Measurements from ENCODE around the gene TRIM69.

DNA sequence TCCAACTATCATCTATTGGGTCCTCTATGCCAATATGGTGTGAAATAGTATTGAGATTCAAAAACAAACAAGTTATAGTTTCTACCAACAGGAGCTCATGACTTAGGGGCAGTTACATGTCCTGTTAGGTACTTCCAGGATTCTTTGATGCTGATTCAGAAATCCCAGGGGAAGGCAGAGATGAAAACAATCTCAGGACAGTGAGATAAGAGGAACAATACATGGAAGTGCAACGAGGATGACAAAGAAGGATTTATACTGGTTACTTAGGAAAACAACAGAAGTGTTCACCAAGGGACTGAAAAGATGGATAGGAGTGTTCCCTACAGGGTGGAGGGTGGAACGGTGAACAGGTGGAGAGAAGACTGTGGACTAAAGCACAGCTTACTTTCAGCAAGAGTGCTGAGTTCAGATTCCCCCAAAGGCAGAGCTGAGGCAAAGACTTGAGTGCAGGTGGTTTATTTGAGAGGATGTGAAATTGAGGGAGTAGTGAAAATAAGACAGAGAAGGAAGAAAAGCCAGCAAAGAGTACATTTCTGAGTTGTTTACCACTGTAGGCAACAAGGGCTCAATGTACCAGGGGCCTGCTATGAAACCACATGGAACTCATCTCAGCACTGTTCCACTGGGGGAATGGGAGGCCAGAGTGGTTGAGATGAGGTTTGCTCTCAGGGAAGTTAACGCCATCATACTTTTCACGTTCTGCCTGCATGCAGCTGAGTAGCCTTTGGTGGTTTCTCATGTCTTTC is 68.1 kb downstream of the TRIM69 start:
- TF ChIP-seq, protein P1, sequence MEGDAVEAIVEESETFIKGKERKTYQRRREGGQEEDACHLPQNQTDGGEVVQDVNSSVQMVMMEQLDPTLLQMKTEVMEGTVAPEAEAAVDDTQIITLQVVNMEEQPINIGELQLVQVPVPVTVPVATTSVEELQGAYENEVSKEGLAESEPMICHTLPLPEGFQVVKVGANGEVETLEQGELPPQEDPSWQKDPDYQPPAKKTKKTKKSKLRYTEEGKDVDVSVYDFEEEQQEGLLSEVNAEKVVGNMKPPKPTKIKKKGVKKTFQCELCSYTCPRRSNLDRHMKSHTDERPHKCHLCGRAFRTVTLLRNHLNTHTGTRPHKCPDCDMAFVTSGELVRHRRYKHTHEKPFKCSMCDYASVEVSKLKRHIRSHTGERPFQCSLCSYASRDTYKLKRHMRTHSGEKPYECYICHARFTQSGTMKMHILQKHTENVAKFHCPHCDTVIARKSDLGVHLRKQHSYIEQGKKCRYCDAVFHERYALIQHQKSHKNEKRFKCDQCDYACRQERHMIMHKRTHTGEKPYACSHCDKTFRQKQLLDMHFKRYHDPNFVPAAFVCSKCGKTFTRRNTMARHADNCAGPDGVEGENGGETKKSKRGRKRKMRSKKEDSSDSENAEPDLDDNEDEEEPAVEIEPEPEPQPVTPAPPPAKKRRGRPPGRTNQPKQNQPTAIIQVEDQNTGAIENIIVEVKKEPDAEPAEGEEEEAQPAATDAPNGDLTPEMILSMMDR (conservative IDR thresholded peaks at IDR 0.05 in 1 of 2, IDR thresholded peaks at IDR 0.05 in 1 of 2; ENCODE audit: low read depth in 1 of 2, low read length in 2 of 2), result no peak
- TF ChIP-seq EZH2 (IDR thresholded peaks at IDR 0.05; ENCODE audit: low read length, missing control alignments), result no peak

All from fibroblast of lung (primary cell).